WTC11 (cell line): ENCODE results near the gene C3orf18. TPM values are rescaled to one million over a fixed set of nuclear protein-coding genes. Genes with fewer than 3 reads are reported as not detected.

Experiments used
- ATAC-seq: fragments of 200-7000 bp; cut with Tn5 transposase; 2 replicates; pipeline ENCODE4 v1.10.0; 2021; ENCODE audit warnings: mild to moderate bottlenecking, moderate library complexity
- CTCF ChIA-PET: fragments of 300-600 bp; sonication (Branson Sonifier 250); formaldehyde crosslinking; loops from one replicate; lab custom pipeline; 2021; ENCODE audit warnings: antibody characterized with exemption; lab: Charles Lee
- POLR2A ChIA-PET: fragments of 350-600 bp; sonication (Branson Sonifier 250); formaldehyde crosslinking; loops from one replicate; lab custom pipeline; 2021; ENCODE audit warnings: antibody characterized with exemption; lab: Charles Lee
- DNase-seq: peaks from one replicate; pipeline ENCODE4 v3.0.0; 2021; ENCODE audit warnings: low spot score
- H3K27ac Mint-ChIP-seq: 2 replicates; pipeline ENCODE4 v1.8.0; 2021; ENCODE audit warnings: mixed read lengths
- H3K27me3 Mint-ChIP-seq: 2 replicates; pipeline ENCODE4 v1.8.0; 2021; ENCODE audit warnings: low read depth, mild to moderate bottlenecking, moderate library complexity, mixed read lengths
- H3K36me3 Mint-ChIP-seq: 2 replicates; pipeline ENCODE4 v1.8.0; 2021; ENCODE audit warnings: mixed read lengths
- H3K4me1 Mint-ChIP-seq: 2 replicates; pipeline ENCODE4 v1.8.0; 2022; ENCODE audit warnings: mixed read lengths
- H3K4me3 Mint-ChIP-seq: 2 replicates; pipeline ENCODE4 v1.8.0; 2021; ENCODE audit warnings: mild to moderate bottlenecking, moderate library complexity, mixed read lengths
- H3K9me3 Mint-ChIP-seq: 2 replicates; pipeline ENCODE4 v1.8.0; 2021; ENCODE audit warnings: mixed read lengths
- CREB1 ChIP-seq: sonication (generic); formaldehyde crosslinking; IDR thresholded peaks from 2 replicates; pipeline ENCODE4 v1.8.0; 2023; ENCODE audit warnings: mild to moderate bottlenecking, missing genetic modification reagents
- FOXK1 ChIP-seq: sonication (generic); formaldehyde crosslinking; IDR thresholded peaks from 2 replicates; pipeline ENCODE4 v1.8.0; 2022; ENCODE audit warnings: mild to moderate bottlenecking, moderate library complexity, missing genetic modification reagents
- FOXP1 ChIP-seq: sonication (generic); formaldehyde crosslinking; IDR thresholded peaks from 2 replicates; pipeline ENCODE4 v1.8.0; 2022; ENCODE audit warnings: missing genetic modification reagents, mild to moderate bottlenecking, moderate library complexity, borderline replicate concordance
- JUN ChIP-seq: sonication (generic); formaldehyde crosslinking; IDR thresholded peaks from 2 replicates; pipeline ENCODE4 v1.8.0; 2023; ENCODE audit warnings: mild to moderate bottlenecking, missing genetic modification reagents
- KAT7 ChIP-seq: sonication (generic); formaldehyde crosslinking; IDR thresholded peaks from 2 replicates; pipeline ENCODE4 v1.8.1; 2023; ENCODE audit warnings: missing genetic modification reagents, mild to moderate bottlenecking, borderline replicate concordance
- NFYB ChIP-seq: sonication (generic); formaldehyde crosslinking; conservative IDR thresholded peaks from 2 replicates; pipeline ENCODE4 v1.8.0; 2022; ENCODE audit warnings: low read depth, missing genetic modification reagents
- NR2C2 ChIP-seq: sonication (generic); formaldehyde crosslinking; IDR thresholded peaks from 2 replicates; pipeline ENCODE4 v1.8.0; 2022; ENCODE audit warnings: mild to moderate bottlenecking, missing genetic modification reagents
- PRRX2 ChIP-seq: fragments of 250-450 bp; sonication (Bioruptor Pico); IDR thresholded peaks from 2 replicates; pipeline ENCODE4 v1.8.0; 2021; ENCODE audit warnings: mild to moderate bottlenecking
- SMAD3 ChIP-seq: sonication (generic); formaldehyde crosslinking; IDR thresholded peaks from 2 replicates; pipeline ENCODE4 v1.8.0; 2022; ENCODE audit warnings: missing genetic modification reagents, mild to moderate bottlenecking, borderline replicate concordance
- SP1 ChIP-seq: sonication (generic); formaldehyde crosslinking; conservative IDR thresholded peaks from 2 replicates; pipeline ENCODE4 v1.8.1; 2022; ENCODE audit warnings: missing genetic modification reagents
- TEAD1 ChIP-seq: sonication (generic); formaldehyde crosslinking; IDR thresholded peaks from 2 replicates; pipeline ENCODE4 v1.8.0; 2022; ENCODE audit warnings: mild to moderate bottlenecking, missing genetic modification reagents
- ZBTB21 ChIP-seq: sonication (generic); formaldehyde crosslinking; IDR thresholded peaks from 2 replicates; pipeline ENCODE4 v1.8.1; 2023; ENCODE audit warnings: mild to moderate bottlenecking, missing genetic modification reagents, borderline replicate concordance
- ZNF219 ChIP-seq: sonication (generic); formaldehyde crosslinking; IDR thresholded peaks from 2 replicates; pipeline ENCODE4 v1.8.0; 2023; ENCODE audit warnings: missing genetic modification reagents, mild to moderate bottlenecking, borderline replicate concordance
- ZNF263 ChIP-seq: sonication (generic); formaldehyde crosslinking; IDR thresholded peaks from 2 replicates; pipeline ENCODE4 v1.8.1; 2022; ENCODE audit warnings: low read depth, mild to moderate bottlenecking, moderate library complexity, missing genetic modification reagents
- ZNF317 ChIP-seq: sonication (generic); formaldehyde crosslinking; IDR thresholded peaks from 2 replicates; pipeline ENCODE4 v1.8.1; 2023; ENCODE audit warnings: low read depth, mild to moderate bottlenecking, moderate library complexity, missing genetic modification reagents, borderline replicate concordance
- total RNA-seq: library from RNA; stranded (reverse); gene quantifications from 3 replicates; pipeline ENCODE4 v1.2.3, GENCODE V29; 2021
- TF ChIP-seq, protein P1 (sequence below): sonication (generic); formaldehyde crosslinking; IDR thresholded peaks from 2 replicates; pipeline ENCODE4 v1.8.0; 2022; ENCODE audit warnings: mild to moderate bottlenecking, missing genetic modification reagents
- TF ChIP-seq, protein P2 (sequence below): sonication (generic); formaldehyde crosslinking; IDR thresholded peaks from 2 replicates; pipeline ENCODE4 v1.8.1; 2022; ENCODE audit warnings: low read depth, missing genetic modification reagents, borderline replicate concordance
- TF ChIP-seq, protein P3 (sequence below): fragments of 200-600 bp; IDR thresholded peaks from 2 replicates; pipeline ENCODE4 v1.8.0; 2022; ENCODE audit warnings: antibody characterized with exemption
- TF ChIP-seq, protein P4 (sequence below): fragments of 250-450 bp; sonication (Bioruptor Pico); IDR thresholded peaks from 2 replicates; pipeline ENCODE4 v2.1.2; 2022; ENCODE audit warnings: mild to moderate bottlenecking, moderate library complexity
- TF ChIP-seq, protein P5 (sequence below): sonication (generic); formaldehyde crosslinking; IDR thresholded peaks from 2 replicates; pipeline ENCODE4 v1.8.0; 2023; ENCODE audit warnings: mild to moderate bottlenecking, missing genetic modification reagents
- TF ChIP-seq, protein P6 (sequence below): sonication (generic); formaldehyde crosslinking; IDR thresholded peaks from 2 replicates; pipeline ENCODE4 v1.8.0; 2022; ENCODE audit warnings: mild to moderate bottlenecking, missing genetic modification reagents

The C3orf18 gene
- total RNA-seq, 1 experiment from 2014 or later: 12.1 TPM

DNA sequence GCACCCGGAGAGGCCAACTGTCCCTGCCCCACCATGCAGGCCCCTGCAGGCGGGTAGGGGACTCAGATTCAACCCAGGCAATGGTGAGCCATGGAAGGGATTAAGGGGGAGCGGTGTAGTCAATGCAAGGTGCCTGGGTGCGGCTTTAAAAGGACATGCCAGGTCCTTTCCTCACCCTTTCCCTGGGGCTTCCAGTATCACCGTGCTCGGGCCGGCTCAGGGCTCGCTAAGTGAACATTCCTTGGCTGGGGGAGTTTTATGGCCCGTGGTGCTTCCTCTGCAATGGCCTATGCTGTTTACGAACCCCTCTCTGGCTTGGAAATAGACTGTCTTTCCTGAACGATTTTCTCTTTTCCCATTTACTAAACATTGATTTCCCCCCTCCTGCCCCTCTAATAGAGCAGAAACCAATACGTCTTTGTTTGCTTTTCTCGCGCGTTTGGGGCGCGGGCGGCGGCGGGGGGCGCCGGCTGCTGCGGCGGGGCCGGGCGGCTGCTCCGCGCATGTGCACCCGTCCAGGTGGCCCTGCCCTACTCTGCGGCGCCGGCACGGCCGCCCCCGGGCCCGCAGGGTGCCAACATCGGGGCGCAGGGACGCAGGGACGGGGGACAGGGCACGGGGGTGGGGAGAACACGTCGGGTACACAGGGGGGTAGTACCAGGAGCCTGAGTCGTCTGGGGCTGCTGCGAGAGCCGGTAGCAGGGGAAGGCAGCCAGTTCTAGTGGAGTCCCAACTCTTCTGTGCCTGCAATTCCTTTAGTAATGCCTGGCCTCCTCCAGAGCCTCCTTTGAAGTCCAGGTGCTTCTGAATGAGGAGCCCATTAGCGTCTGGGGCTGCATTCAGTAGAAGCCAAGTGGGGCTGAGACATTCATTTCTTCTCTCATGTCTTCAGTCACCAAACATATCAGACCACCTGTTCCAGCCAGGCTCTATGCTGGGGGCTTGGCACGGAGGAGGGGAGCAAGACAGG, 37.3 kb downstream of the C3orf18 start:
- TF ChIP-seq SP1 (CRISPR knock-in tag) (no peak), NFYB (CRISPR knock-in tag) (no peak)
- TF ChIP-seq, all 79 proteins: peak for 0
- no peaks in the 10 kb centered on the region for H3K9me3 Mint-ChIP-seq
- H3K4me1 Mint-ChIP-seq: peaks cover 29% of the 10 kb centered on the region
- ChIA-PET CTCF (interaction anchor here (1.5 kb wide), 1 partner anchor 12 kb away, joined by 4 read pairs; no protein-coding TSS in a partner anchor), POLR2A (no interaction called here)
- peaks cover 28% of the 10 kb centered on the region for H3K27me3 Mint-ChIP-seq
- H3K27ac Mint-ChIP-seq: no peak overlapping the region
- DNase-seq (no peak), ATAC-seq (peak; percentile 37)
- peak overlapping the region; percentile 42 for H3K4me3 Mint-ChIP-seq
- no peaks in the 10 kb centered on the region for H3K36me3 Mint-ChIP-seq

DNA sequence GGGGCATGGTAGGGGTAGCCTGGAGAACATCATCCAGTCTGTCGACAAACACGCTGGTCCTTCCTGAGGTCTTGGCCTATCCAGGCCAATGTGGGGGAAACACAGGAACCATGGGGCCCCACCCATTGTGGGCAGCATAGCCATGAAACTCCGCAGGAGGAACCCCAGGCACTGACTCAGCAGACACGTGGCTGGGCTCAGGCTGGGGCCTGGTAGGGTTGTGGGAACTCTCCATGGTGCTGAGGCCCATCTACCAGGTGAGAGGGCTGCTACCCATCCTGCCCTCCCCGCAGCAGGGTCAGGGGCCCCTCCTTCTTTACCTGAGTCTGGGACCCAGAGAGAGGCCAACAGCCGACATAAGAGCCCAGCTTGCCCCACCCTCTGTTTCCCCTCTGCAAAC, 41.6 kb downstream of the C3orf18 start:
- POLR2A ChIA-PET: no interaction called here
- peak; percentile 77 for ATAC-seq
- peak; percentile 86 for DNase-seq
- Mint-ChIP-seq H3K27me3 (peaks cover 20% of the 10 kb centered on the region), H3K4me1 (peaks cover 44% of the 10 kb centered on the region), H3K27ac (no peak overlapping the region), H3K9me3 (no peaks in the 10 kb centered on the region), H3K4me3 (no peak overlapping the region), H3K36me3 (no peaks in the 10 kb centered on the region)
- CTCF ChIA-PET: interaction anchor here (0.6 to 3.8 kb wide), 4 partner anchors 17 to 115 kb away, joined by 3 to 24 read pairs (median 6); no protein-coding TSS in a partner anchor
- peak; percentile 96 for TF ChIP-seq FOXP1
- TF ChIP-seq CREB1 (CRISPR knock-in tag): no peak
- no peak for TF ChIP-seq KAT7 (CRISPR knock-in tag)
- no peak; the same call in 1 of the 2 replicates for TF ChIP-seq ZNF263
- TF ChIP-seq, protein P1, sequence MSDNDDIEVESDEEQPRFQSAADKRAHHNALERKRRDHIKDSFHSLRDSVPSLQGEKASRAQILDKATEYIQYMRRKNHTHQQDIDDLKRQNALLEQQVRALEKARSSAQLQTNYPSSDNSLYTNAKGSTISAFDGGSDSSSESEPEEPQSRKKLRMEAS (CRISPR knock-in tag): peak; percentile 95
- TF ChIP-seq, protein P2, sequence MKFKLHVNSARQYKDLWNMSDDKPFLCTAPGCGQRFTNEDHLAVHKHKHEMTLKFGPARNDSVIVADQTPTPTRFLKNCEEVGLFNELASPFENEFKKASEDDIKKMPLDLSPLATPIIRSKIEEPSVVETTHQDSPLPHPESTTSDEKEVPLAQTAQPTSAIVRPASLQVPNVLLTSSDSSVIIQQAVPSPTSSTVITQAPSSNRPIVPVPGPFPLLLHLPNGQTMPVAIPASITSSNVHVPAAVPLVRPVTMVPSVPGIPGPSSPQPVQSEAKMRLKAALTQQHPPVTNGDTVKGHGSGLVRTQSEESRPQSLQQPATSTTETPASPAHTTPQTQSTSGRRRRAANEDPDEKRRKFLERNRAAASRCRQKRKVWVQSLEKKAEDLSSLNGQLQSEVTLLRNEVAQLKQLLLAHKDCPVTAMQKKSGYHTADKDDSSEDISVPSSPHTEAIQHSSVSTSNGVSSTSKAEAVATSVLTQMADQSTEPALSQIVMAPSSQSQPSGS (CRISPR knock-in tag): 0 out of 2 replicates have a peak, but pooled peaks have one; percentile 14
- TF ChIP-seq ZNF219 (CRISPR knock-in tag): peak; percentile 91; the same call in 1 of the 2 replicates
- TF ChIP-seq JUN (CRISPR knock-in tag): peak; percentile 94
- peak; percentile 96 for TF ChIP-seq TEAD1 (CRISPR knock-in tag)
- TF ChIP-seq, protein P3, sequence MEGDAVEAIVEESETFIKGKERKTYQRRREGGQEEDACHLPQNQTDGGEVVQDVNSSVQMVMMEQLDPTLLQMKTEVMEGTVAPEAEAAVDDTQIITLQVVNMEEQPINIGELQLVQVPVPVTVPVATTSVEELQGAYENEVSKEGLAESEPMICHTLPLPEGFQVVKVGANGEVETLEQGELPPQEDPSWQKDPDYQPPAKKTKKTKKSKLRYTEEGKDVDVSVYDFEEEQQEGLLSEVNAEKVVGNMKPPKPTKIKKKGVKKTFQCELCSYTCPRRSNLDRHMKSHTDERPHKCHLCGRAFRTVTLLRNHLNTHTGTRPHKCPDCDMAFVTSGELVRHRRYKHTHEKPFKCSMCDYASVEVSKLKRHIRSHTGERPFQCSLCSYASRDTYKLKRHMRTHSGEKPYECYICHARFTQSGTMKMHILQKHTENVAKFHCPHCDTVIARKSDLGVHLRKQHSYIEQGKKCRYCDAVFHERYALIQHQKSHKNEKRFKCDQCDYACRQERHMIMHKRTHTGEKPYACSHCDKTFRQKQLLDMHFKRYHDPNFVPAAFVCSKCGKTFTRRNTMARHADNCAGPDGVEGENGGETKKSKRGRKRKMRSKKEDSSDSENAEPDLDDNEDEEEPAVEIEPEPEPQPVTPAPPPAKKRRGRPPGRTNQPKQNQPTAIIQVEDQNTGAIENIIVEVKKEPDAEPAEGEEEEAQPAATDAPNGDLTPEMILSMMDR: no peak
- TF ChIP-seq NR2C2 (CRISPR knock-in tag): no peak
- TF ChIP-seq SMAD3 (CRISPR knock-in tag): peak; percentile 89
- TF ChIP-seq, protein P4, sequence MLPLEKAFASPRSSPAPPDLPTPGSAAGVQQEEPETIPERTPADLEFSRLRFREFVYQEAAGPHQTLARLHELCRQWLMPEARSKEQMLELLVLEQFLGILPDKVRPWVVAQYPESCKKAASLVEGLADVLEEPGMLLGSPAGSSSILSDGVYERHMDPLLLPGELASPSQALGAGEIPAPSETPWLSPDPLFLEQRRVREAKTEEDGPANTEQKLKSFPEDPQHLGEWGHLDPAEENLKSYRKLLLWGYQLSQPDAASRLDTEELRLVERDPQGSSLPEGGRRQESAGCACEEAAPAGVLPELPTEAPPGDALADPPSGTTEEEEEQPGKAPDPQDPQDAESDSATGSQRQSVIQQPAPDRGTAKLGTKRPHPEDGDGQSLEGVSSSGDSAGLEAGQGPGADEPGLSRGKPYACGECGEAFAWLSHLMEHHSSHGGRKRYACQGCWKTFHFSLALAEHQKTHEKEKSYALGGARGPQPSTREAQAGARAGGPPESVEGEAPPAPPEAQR (CRISPR knock-in tag): no peak
- TF ChIP-seq FOXK1: peak; percentile 85; the same call in 1 of the 2 replicates
- TF ChIP-seq ZBTB21: 0 out of 2 replicates have a peak, but pooled peaks have one; percentile 74
- TF ChIP-seq, protein P5, sequence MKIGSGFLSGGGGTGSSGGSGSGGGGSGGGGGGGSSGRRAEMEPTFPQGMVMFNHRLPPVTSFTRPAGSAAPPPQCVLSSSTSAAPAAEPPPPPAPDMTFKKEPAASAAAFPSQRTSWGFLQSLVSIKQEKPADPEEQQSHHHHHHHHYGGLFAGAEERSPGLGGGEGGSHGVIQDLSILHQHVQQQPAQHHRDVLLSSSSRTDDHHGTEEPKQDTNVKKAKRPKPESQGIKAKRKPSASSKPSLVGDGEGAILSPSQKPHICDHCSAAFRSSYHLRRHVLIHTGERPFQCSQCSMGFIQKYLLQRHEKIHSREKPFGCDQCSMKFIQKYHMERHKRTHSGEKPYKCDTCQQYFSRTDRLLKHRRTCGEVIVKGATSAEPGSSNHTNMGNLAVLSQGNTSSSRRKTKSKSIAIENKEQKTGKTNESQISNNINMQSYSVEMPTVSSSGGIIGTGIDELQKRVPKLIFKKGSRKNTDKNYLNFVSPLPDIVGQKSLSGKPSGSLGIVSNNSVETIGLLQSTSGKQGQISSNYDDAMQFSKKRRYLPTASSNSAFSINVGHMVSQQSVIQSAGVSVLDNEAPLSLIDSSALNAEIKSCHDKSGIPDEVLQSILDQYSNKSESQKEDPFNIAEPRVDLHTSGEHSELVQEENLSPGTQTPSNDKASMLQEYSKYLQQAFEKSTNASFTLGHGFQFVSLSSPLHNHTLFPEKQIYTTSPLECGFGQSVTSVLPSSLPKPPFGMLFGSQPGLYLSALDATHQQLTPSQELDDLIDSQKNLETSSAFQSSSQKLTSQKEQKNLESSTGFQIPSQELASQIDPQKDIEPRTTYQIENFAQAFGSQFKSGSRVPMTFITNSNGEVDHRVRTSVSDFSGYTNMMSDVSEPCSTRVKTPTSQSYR (CRISPR knock-in tag): peak; percentile 94
- TF ChIP-seq, protein P6, sequence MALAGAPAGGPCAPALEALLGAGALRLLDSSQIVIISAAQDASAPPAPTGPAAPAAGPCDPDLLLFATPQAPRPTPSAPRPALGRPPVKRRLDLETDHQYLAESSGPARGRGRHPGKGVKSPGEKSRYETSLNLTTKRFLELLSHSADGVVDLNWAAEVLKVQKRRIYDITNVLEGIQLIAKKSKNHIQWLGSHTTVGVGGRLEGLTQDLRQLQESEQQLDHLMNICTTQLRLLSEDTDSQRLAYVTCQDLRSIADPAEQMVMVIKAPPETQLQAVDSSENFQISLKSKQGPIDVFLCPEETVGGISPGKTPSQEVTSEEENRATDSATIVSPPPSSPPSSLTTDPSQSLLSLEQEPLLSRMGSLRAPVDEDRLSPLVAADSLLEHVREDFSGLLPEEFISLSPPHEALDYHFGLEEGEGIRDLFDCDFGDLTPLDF (CRISPR knock-in tag): 0 out of 2 replicates have a peak, but pooled peaks have one; percentile 45
- TF ChIP-seq PRRX2 (CRISPR knock-in tag): no peak
- peak; percentile 50; the same call in 1 of the 2 replicates for TF ChIP-seq ZNF317 (CRISPR knock-in tag)
